GM12892 (cell line): Measurements from ENCODE around the gene COG2. TPM values are rescaled to one million over a fixed set of nuclear protein-coding genes. Genes with fewer than 3 reads are reported as not detected.
A peak's percentile ranks its signal among the peaks of the same experiment; 100 is the strongest.
"Not testable (repeated sequence)": the region's sequence is repeated elsewhere in the genome, so short reads cannot be mapped to it uniquely, and the experiment has no call there.

Source experiments
- DNase-seq: peaks from one replicate; pipeline ENCODE4 v3.0.0; 2011; ENCODE audit not compliant: insufficient read length
- FAIRE-seq: peaks from 2 replicates; lab custom pipeline; 2011; peaks lifted over from hg19 to GRCh38; lab: Jason Lieb, UNC
- POLR2A ChIP-seq: IDR thresholded peaks from 2 replicates; pipeline ENCODE4 v1.6.1; 2011; ENCODE audit warnings: low read depth, low read length, control low read depth
- POLR2AphosphoS5 ChIP-seq: IDR thresholded peaks from 2 replicates; pipeline ENCODE4 v1.6.1; 2011; ENCODE audit warnings: low read depth, low read length, control low read depth
- TAF1 ChIP-seq: IDR thresholded peaks from 2 replicates; pipeline ENCODE4 v1.6.1; 2011; ENCODE audit warnings: low read depth, mild to moderate bottlenecking, control low read depth, low read length, borderline replicate concordance
- polyA plus RNA-seq: library from polyadenylated mRNA; unstranded; fragments of >200 nt; gene quantifications from one replicate; pipeline ENCODE4 v1.2.1, GENCODE V29; 2012; ENCODE audit warnings: missing spikeins, inconsistent platforms; ENCODE audit not compliant: missing spikeins

The COG2 gene, protein sequence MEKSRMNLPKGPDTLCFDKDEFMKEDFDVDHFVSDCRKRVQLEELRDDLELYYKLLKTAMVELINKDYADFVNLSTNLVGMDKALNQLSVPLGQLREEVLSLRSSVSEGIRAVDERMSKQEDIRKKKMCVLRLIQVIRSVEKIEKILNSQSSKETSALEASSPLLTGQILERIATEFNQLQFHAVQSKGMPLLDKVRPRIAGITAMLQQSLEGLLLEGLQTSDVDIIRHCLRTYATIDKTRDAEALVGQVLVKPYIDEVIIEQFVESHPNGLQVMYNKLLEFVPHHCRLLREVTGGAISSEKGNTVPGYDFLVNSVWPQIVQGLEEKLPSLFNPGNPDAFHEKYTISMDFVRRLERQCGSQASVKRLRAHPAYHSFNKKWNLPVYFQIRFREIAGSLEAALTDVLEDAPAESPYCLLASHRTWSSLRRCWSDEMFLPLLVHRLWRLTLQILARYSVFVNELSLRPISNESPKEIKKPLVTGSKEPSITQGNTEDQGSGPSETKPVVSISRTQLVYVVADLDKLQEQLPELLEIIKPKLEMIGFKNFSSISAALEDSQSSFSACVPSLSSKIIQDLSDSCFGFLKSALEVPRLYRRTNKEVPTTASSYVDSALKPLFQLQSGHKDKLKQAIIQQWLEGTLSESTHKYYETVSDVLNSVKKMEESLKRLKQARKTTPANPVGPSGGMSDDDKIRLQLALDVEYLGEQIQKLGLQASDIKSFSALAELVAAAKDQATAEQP
- polyA plus RNA-seq, result 14.4 TPM

DNA sequence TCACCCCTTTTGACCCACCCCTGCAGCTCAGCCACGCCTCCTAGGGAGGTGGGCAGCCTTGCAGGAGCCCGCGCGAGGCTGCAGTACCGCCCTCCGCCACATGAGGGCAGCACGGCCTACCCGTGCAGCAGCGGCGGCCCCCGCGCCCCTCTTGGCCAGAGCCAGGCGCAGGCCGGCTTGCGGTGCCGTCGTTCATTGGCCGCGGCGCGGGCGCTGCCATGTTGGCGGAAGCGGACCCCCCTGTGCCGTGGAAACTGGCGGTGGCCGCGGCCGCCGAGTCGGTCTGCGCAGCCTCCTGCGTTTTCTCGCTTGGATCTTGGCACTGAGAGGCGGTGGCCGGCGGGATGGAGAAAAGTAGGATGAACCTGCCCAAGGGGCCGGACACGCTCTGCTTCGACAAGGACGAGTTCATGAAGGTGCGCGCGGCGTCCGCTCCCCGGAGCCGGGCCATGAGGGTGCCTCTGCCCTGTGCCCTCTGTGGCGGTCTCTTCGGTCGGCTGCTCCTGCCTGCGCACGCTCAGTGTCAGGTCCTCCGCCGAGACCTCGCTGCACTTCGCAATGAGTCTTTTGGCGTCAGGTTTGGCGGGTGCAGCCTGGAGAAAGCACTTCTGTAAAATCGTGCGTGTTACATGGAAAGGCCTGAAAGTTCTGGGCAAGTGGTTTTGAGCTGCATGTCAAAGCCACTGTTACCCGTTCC lies at the start of gene COG2:
Gene COG2 (plus strand): TSS at position 219 of the 697 bp plus-strand sequence. CDS start 126 bp downstream, at position 345.
- TF ChIP-seq POLR2A, result peak; percentile 89
- TF ChIP-seq TAF1, result peak; percentile 47; the same call in 1 of the 2 replicates
- TF ChIP-seq POLR2AphosphoS5, result peak; percentile 92
- peak; percentile 96 for DNase-seq
- FAIRE-seq, result peak; percentile 97

DNA sequence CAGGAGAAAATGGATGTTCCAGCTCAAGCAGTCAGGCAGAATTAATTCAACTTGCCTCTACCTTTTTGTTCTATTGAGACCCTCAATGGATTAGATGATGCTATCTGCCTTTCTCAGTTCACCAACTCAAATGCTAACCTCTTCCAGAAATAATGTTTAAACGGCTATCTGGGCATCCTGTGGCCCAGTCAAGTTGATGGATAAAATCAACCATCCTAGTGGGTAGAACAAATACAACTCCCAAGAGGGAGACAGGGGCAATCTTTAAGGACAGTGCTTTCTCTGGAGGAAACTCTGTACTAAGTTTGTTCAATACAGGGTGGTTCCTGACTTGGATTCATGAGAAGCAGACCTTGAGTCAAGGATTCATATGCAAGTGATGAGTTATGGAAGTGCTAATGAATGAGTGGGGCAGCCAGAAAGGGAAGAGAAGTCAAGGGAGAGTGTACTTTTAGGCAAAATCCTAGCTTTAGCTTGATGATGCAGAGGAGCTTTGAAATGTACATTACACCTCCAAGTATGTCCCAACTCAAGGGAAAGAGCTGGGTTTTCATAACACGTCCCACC lies 49.4 kb upstream of the COG2 start:
- no peak for TF ChIP-seq POLR2AphosphoS5
- no peak for FAIRE-seq
- DNase-seq, result no peak

DNA sequence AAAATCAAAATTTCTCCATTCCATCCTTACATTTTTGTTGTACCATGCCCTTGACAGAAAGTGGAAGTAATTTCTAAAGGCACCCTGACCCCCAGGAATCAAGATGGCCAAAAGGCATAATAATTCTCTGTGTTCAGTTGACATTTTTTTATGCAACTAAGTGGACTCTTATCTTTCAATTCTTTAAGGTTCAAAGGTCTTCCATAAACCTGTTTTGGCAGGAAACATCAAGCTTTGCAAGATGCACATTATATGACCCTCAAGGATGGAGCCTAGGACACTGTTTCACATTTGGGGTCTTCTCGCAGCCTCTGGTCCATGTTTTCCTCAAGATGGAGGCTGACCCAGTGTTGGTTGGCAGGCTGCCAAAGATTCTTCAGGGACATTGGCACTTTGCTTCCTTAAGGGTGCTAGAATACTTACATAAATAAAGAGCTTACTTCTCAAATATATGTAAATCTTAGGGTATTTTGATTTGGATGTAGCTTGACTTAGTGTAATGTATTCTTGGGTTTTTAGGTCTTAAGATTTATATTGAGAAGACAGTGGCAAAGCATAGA lies 48.0 kb upstream of the COG2 start:
- DNase-seq (no peak), FAIRE-seq (no peak)
- no peak for TF ChIP-seq POLR2AphosphoS5
- TF ChIP-seq TAF1, result no peak
- TF ChIP-seq POLR2A, result no peak

DNA sequence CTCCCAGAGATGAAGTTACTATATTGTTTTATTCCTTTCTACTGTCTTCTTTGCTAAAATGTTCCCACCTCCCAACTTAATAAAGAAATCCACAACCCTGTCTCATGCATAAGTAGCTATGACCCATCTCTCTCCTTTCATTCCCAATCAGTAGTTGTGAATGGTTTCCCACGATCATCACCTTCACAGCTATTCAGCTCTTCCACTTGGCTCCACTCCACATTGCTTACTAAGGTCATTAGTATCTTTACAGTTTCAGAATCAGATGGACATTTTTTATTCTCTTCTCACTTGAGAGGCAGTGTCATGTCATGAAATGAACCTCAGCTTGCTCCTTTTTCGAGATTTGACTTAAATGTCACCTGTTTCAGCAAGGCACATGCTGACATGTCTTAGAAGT lies 47.1 kb upstream of the COG2 start:
- TF ChIP-seq POLR2A, result no peak
- TF ChIP-seq POLR2AphosphoS5, result no peak
- TF ChIP-seq TAF1, result no peak
- no peak for DNase-seq
- FAIRE-seq, result no peak

DNA sequence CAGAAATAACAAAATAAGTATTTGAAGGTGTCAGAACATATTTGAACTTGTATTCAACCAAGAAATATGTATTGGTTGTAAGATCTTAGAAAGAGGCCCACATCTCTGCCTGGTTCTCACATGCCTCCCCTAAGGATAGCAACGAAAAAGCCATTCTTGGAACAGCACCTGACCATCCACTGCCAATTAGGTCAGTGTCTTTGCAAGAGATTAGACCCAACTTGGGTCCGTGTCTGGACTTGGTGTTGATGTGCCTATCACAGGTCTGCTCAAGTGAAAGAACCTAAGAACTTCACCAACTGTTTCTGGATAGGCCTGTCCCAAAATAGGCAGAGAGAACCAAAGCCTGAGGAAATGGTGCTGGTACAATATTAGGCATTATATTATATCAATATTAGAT lies 46.0 kb upstream of the COG2 start:
- TF ChIP-seq POLR2A (no peak), POLR2AphosphoS5 (no peak), TAF1 (no peak)
- no peak for FAIRE-seq
- no peak for DNase-seq

DNA sequence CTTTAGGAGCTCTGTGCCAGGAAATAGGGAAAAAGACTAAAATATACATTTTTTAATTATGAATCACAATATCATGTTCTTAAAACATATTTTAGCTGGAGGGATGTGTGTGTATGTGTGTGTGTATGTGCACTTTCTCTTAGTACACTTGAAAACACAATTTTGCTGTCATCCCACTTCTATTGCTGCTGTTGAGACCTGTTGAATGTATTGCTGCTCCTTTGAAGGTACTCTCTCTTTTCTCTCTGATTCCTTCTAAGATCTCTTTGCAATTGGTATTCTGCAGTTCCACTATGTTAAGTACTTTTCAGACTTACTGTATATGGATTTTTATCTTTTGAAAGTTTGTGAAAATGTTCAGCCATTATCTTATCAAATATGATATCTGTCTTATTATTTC lies 43.5 kb upstream of the COG2 start:
- FAIRE-seq (no peak), DNase-seq (no peak)
- no peak for TF ChIP-seq POLR2A
- no peak for TF ChIP-seq TAF1
- TF ChIP-seq POLR2AphosphoS5, result no peak

DNA sequence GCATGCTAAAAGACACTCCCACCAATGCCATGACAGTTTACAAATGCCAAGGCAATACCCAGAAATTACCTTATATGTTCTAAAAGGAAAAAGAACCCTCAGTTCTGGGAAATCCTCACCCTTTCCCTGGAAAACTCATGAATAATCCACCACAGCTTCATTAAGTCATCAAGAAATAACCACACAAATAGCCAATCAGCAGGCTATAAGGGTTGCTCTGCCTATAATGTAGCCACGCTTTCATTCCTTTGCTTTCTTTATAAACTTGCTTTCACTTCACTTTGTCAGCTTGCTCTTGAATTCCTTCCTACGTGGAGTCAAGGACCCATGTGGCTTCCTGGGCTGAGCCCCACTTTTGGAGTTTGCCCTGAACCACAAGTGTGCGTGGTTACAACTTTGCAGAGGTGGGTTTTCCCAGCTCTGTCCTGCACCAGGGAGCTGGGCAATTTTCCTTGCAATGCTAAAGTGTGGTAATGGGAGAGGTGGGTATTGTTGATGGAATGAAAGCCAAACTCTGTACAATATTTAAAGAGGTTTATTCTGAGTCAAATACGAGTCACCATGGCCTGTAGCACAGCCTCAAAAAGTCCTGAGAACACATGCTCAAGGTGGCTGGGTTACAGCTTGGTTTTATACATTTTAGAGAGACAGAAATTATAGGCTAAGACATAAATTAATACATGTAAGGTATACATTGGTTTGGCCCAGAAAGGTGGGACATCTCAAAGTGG lies 42.2 kb upstream of the COG2 start:
- DNase-seq (no peak), FAIRE-seq (no peak)
- TF ChIP-seq POLR2AphosphoS5 (no peak), POLR2A (no peak), TAF1 (no peak)

DNA sequence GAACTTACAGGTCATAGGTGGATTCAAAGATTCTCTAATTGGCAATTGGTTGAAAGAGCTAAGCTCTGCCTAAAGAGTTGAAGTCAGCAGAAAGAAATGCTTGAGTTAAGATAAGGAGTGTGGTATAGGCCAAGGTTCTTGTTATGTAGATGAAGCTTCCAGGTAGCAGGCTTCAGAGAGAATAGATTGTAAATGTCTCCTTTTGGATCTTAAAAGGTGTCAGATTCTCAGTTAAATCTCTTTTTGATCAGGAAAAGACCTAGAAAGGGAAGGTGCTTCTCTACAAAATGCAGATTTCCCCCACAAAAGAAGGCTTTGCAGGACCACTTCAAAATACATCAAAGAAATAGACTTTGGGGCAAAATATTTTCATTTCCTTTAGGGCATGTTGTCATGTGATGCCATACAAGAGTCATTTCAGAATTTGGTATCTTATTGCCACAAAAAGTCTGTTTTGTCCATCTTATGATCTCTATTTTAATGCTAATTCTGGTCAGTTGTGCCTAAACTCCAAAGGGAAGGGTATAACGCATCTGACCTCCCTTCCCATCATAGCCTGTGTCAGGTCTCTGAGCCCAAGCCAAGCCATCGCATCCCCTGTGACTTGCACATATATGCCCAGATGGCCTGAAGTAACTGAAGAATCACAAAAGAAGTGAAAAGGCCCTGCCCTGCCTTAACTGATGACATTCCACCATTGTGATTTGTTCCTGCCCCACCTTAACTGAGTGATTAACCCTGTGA lies 41.5 kb upstream of the COG2 start:
- not testable (repeated sequence) for DNase-seq, FAIRE-seq

DNA sequence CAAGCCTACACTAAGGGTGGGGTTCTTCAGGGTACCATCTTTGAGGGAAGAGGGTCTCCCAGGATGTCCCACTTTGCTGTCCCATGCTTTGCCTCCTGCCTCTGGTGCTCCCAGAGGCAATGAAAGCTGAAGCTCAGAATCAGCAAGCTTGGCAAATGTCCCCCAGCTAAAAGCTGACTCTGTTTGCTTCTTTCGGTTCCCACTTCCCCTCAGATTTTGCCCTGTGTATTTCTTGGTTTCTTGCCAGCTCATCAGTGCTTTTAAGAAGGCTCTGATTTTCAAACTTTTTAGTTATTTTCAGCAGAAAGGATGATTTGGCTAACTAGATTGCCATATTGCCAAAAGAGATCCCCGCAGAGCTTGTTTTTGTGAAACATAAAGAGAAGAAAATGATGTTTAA lies 33.1 kb upstream of the COG2 start:
- TF ChIP-seq POLR2AphosphoS5 (no peak), TAF1 (no peak), POLR2A (no peak)
- FAIRE-seq, result no peak
- no peak for DNase-seq

DNA sequence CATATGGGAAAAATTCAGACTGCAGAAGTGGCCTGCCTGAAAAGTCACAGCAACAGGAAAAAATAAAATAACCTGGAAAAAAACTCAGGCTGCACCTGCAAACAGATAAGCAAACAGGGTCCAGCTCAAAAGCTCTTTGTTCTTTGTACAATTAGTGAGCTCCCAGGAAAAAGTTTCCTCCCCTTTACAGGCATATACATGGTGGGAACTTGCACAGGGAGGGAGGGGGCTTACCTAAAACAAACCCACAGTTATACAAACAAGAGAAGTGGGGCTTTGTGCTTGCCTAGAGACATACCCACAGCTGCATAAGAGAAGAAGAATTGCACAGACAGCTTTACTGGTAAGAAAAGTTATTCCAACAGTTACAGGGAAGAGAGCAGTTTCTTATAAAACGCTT lies 31.7 kb upstream of the COG2 start:
- FAIRE-seq (no peak), DNase-seq (no peak)
- TF ChIP-seq POLR2AphosphoS5 (no peak), POLR2A (no peak), TAF1 (no peak)
